Progenitor cell of endocrine pancreas (in vitro differentiated cells): Measurements from ENCODE around the gene FGF19. TPM values are rescaled to one million over a fixed set of nuclear protein-coding genes. Genes with fewer than 3 reads are reported as not detected.
"Not testable (repeated sequence)": the region's sequence is repeated elsewhere in the genome, so short reads cannot be mapped to it uniquely, and the experiment has no call there.

Source experiments
- DNase-seq: peaks from one replicate; pipeline ENCODE4 v3.0.0; 2021; ENCODE audit warnings: low spot score; ENCODE audit not compliant: unreplicated experiment
- H3K27ac Mint-ChIP-seq: 2 replicates; pipeline ENCODE4 v1.8.0; 2021; ENCODE audit warnings: mild to moderate bottlenecking, moderate library complexity, mixed read lengths
- H3K27me3 Mint-ChIP-seq: 2 replicates; pipeline ENCODE4 v1.8.0; 2021; ENCODE audit warnings: mixed read lengths
- H3K36me3 Mint-ChIP-seq: 2 replicates; pipeline ENCODE4 v1.8.0; 2022; ENCODE audit warnings: mixed read lengths; ENCODE audit not compliant: insufficient read depth
- H3K4me1 Mint-ChIP-seq: 2 replicates; pipeline ENCODE4 v1.8.0; 2021; ENCODE audit warnings: low read depth, mixed read lengths
- H3K4me3 Mint-ChIP-seq: 2 replicates; pipeline ENCODE4 v1.8.0; 2021; ENCODE audit warnings: low read depth, mild to moderate bottlenecking, moderate library complexity, mixed read lengths
- H3K9me3 Mint-ChIP-seq: 2 replicates; pipeline ENCODE4 v1.8.0; 2021; ENCODE audit warnings: low read depth, mixed read lengths
- total RNA-seq: library from RNA; stranded (reverse); gene quantifications from 2 replicates; pipeline ENCODE4 v1.2.1, GENCODE V29; 2021
- TF ChIP-seq, protein P1 (sequence below): fragments of 200-600 bp; sonication (generic); IDR thresholded peaks from one replicate; pipeline ENCODE4 v1.5.0; 2021; ENCODE audit warnings: antibody characterized with exemption, mild to moderate bottlenecking; ENCODE audit not compliant: unreplicated experiment

FGF19 gene
- total RNA-seq, 1 donor from 2014 or later = not detected

DNA sequence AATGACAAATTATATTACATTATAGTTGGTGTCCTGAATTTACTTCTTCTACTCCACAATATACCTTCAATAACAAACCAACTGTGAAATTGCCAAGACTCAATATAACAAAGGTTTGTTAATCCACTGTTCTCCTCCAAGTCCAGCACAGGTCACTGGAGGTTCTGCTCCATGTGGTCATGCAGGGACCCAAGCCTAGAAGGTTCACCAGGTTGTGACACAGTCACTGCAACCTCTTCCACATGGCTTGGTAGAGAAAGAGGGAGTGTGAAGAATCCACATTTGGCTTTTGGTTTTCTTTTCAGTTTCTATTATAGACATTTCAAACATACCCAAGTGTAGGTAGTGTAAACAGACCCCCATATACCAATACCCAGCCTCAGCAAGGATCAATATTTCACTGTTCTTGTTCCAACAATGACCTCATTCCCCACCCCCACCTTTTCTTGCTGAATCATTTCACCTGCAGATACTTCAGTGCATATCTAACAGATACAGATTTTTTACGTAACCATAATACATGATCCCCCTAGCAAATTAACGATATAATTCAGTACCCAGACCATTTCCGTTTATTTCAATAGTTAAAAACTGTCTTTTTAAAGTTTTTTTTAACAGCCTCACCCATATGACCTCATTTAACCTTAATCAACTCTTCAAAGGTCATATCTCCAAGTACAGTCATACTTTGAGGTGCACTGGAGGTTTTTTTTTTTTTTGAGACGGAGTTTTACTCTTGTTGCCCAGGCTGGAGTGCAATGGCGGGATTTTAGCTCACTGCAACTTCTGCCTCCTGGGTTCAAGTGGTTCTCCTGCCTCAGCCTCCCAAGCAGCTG, 14.1 kb downstream of the FGF19 start:
- Mint-ChIP-seq H3K9me3 (peaks cover 30% of the 10 kb centered on the region), H3K27ac (peak overlapping the region; percentile 93), H3K4me1 (peaks cover 13% of the 10 kb centered on the region), H3K36me3 (peaks cover 17% of the 10 kb centered on the region), H3K4me3 (no peak overlapping the region), H3K27me3 (peaks cover 13% of the 10 kb centered on the region)
- TF ChIP-seq, protein P1, sequence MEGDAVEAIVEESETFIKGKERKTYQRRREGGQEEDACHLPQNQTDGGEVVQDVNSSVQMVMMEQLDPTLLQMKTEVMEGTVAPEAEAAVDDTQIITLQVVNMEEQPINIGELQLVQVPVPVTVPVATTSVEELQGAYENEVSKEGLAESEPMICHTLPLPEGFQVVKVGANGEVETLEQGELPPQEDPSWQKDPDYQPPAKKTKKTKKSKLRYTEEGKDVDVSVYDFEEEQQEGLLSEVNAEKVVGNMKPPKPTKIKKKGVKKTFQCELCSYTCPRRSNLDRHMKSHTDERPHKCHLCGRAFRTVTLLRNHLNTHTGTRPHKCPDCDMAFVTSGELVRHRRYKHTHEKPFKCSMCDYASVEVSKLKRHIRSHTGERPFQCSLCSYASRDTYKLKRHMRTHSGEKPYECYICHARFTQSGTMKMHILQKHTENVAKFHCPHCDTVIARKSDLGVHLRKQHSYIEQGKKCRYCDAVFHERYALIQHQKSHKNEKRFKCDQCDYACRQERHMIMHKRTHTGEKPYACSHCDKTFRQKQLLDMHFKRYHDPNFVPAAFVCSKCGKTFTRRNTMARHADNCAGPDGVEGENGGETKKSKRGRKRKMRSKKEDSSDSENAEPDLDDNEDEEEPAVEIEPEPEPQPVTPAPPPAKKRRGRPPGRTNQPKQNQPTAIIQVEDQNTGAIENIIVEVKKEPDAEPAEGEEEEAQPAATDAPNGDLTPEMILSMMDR = no peak
- no peak for DNase-seq

DNA sequence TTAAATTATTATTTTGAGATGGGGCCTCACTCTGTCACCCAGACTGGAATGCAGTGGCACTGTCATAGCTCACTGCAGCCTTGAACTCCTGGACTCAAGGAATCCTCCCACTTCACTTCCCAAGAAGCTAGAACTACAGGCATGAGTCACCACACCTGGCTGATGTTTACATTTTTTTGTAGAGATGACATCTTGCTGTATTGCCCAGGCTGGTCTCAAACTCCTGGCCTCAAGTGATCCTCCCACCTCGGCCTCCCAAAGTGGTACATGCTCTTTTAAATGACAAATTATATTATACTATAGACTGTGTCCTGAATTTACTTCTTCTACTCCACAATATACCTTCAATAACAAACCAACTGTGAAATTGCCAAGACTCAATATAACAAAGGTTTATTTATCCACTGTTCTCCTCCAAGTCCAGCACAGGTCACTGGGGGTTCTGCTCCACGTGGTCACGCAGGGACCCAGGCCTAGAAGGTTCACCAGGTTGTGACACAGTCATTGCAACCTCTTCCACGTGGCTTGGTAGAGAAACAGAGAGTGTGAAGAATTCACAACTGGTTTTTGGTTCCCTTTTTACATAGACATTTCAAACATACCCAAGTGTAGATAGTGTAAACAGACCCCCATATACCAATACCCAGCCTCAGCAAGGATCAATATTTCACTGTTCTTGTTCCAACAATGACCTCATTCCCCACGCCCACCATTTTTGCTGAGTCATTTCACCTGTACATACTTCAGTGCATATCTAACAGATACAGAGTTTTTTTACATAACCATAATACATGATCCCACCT, 15.7 kb downstream of the FGF19 start:
- H3K4me3 Mint-ChIP-seq, DNase-seq: not testable (repeated sequence)
- peaks cover 13% of the 10 kb centered on the region for H3K4me1 Mint-ChIP-seq
- peaks cover 30% of the 10 kb centered on the region for H3K9me3 Mint-ChIP-seq
- H3K27me3 Mint-ChIP-seq = peaks cover 13% of the 10 kb centered on the region
- H3K27ac Mint-ChIP-seq = peak overlapping the region; percentile 93
- peaks cover 17% of the 10 kb centered on the region for H3K36me3 Mint-ChIP-seq

- Mint-ChIP-seq H3K4me3 (no peak overlapping the region), H3K9me3 (peaks cover 24% of the 10 kb centered on the region), H3K27me3 (peaks cover 13% of the 10 kb centered on the region), H3K36me3 (peaks cover 17% of the 10 kb centered on the region), H3K4me1 (peaks cover 13% of the 10 kb centered on the region), H3K27ac (no peak overlapping the region)
- DNase-seq = no peak
- TF ChIP-seq, protein P1 = no peak
Observed at GRCh38 chr11:69686856-69687255, 17.0 kb downstream of the FGF19 start.

DNA sequence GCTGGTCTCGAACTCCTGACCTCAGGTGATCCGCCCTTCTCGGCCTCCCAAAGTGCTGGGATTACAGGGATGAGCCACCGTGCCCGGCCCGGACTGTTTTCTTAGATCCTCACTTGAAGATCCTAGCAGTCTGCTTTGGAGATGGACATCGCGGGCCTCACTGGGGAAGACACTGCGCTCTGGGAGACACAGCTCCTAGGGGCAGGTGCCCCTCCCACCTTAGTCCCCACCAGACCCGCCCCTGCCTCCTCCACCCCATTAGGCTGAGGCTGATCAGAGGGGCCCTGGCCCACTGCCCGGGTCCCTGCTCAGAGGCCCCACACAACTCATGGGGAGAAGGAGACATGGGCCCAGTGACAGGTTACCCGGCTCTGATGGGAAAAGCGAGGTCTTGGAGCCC, 17.4 kb downstream of the FGF19 start:
- no peak for DNase-seq
- peaks cover 13% of the 10 kb centered on the region for H3K27me3 Mint-ChIP-seq
- H3K4me1 Mint-ChIP-seq = peaks cover 13% of the 10 kb centered on the region
- TF ChIP-seq, protein P1 = no peak
- peaks cover 16% of the 10 kb centered on the region for H3K36me3 Mint-ChIP-seq
- no peak overlapping the region for H3K27ac Mint-ChIP-seq
- H3K9me3 Mint-ChIP-seq = peaks cover 21% of the 10 kb centered on the region
- H3K4me3 Mint-ChIP-seq = no peak overlapping the region

DNA sequence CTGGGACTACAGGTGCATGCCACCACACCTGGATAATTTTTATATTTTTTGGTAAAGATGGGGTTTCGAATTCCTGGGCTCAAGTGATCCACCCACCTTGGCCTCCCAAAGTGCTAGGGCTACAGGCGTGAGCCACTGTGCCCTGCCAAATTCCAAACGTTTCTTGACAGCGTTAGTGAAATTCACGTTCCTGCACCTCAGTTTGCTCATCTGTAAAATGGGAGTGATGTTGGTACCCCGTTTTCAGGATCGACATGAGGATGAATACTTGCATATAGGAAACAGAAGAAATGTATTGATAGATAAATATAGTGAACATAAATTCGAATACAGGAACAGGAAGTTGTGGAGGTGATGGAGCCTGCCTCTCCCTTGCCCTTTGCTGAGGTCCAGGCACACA, 18.5 kb downstream of the FGF19 start:
- no peak overlapping the region for H3K4me3 Mint-ChIP-seq
- TF ChIP-seq, protein P1 = no peak

More for the DNA sequence above, 18.5 kb downstream of the FGF19 start:
- Mint-ChIP-seq H3K36me3 (peaks cover 12% of the 10 kb centered on the region), H3K4me1 (peaks cover 10% of the 10 kb centered on the region), H3K9me3 (peaks cover 16% of the 10 kb centered on the region), H3K27me3 (peaks cover 13% of the 10 kb centered on the region), H3K27ac (no peak overlapping the region)
- DNase-seq = no peak
